Left lung (tissue), 10 donors: Measurements from ENCODE around the gene ZBTB46. TPM values are rescaled to one million over a fixed set of nuclear protein-coding genes. Genes with fewer than 3 reads are reported as not detected.
A peak's percentile ranks its signal among the peaks of the same experiment; 100 is the strongest.
"Not testable (repeated sequence)": the region's sequence is repeated elsewhere in the genome, so short reads cannot be mapped to it uniquely, and the experiment has no call there.

Experiments used
- ATAC-seq: fragments of 200-7000 bp; cut with Tn5 transposase; one replicate; pipeline ENCODE4 v1.9.1; 2020; ENCODE audit warnings: moderate library complexity
- DNase-seq, 4 donors: peaks; one replicate each; pipeline ENCODE4 v3.0.0-alpha.2; 2013 to 2020
- H3K27ac ChIP-seq, 2 donors: fragments of 200-600 bp; sonication (generic) in 1 of 2; one replicate each; pipeline versions ENCODE4 v1.5.0 to v1.8.0; 2020 to 2021
- H3K27me3 ChIP-seq, 2 donors: fragments of 200-600 bp; sonication (generic) in 1 of 2; one replicate each; pipeline versions ENCODE4 v1.5.0 to v1.8.0; 2020 to 2021
- H3K36me3 ChIP-seq, 2 donors: fragments of 200-600 bp; sonication (generic) in 1 of 2; one replicate each; pipeline versions ENCODE4 v1.5.0 to v1.8.0; 2020 to 2021
- H3K4me1 ChIP-seq, 2 donors: fragments of 200-600 bp; one replicate each; pipeline ENCODE4 v1.8.0; 2021
- H3K4me3 ChIP-seq, 2 donors: fragments of 200-600 bp; sonication (generic) in 1 of 2; one replicate each; pipeline versions ENCODE4 v1.5.0 to v1.8.0; 2020 to 2021; ENCODE audit warnings: mild to moderate bottlenecking in 1 of 2
- H3K9me3 ChIP-seq, 2 donors: fragments of 200-600 bp; sonication (generic) in 1 of 2; one replicate each; pipeline versions ENCODE4 v1.5.0 to v1.8.0; 2020 to 2021
- intact Hi-C, 2 donors: fragments of 100-400 bp; cut with DNase I; formaldehyde crosslinking; loops; one replicate each; pipeline versions ENCODE4 v1.11.2 to v1.14.2; 2022
- polyA plus RNA-seq, 6 donors: library from polyadenylated mRNA; unstranded; fragments of 120-200 nt; gene quantifications; one replicate each; pipeline ENCODE4 v1.2.1, GENCODE V29; 2013; ENCODE audit not compliant: insufficient read length in 6 of 6
- total RNA-seq, 2 donors: library from RNA; stranded (reverse); fragmentation: NEBNext Ultra II Directional; extraction: Animal tissue kit (Norgen Biotek cat#: 25700); gene quantifications; one replicate each; pipeline ENCODE4 v1.2.1, GENCODE V29; 2021
- TF ChIP-seq, protein P1 (sequence below), 2 donors: fragments of 200-600 bp; sonication (generic) in 1 of 2; IDR thresholded peaks; one replicate each; pipeline versions ENCODE4 v1.5.0 to v1.8.0; 2021; ENCODE audit warnings: antibody characterized with exemption in 2 of 2
- donor health status: DM: no; HTN: yes; CAD: no.
- donor health status: DM: no; HTN: no; CAD: no.

ZBTB46 gene
- total and polyA plus RNA-seq, 8 donors = 9.2 to 16.3 (median 11.7) TPM

- TF ChIP-seq, protein P1, sequence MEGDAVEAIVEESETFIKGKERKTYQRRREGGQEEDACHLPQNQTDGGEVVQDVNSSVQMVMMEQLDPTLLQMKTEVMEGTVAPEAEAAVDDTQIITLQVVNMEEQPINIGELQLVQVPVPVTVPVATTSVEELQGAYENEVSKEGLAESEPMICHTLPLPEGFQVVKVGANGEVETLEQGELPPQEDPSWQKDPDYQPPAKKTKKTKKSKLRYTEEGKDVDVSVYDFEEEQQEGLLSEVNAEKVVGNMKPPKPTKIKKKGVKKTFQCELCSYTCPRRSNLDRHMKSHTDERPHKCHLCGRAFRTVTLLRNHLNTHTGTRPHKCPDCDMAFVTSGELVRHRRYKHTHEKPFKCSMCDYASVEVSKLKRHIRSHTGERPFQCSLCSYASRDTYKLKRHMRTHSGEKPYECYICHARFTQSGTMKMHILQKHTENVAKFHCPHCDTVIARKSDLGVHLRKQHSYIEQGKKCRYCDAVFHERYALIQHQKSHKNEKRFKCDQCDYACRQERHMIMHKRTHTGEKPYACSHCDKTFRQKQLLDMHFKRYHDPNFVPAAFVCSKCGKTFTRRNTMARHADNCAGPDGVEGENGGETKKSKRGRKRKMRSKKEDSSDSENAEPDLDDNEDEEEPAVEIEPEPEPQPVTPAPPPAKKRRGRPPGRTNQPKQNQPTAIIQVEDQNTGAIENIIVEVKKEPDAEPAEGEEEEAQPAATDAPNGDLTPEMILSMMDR (IDR thresholded peaks at IDR 0.05) = no peak
- Histone ChIP-seq H3K27me3 (peaks cover 0 to 10% of the 10 kb centered on the region in 2 donors), H3K27ac (no peak overlapping the region), H3K4me3 (no peak overlapping the region), H3K9me3 (no peaks in the 10 kb centered on the region), H3K4me1 (peaks cover 0 to 24% of the 10 kb centered on the region in 2 donors), H3K36me3 (no peaks in the 10 kb centered on the region)
- no peak for ATAC-seq
- intact Hi-C loops = no loop called here
- DNase-seq = peak in 1 of 4 donors; percentile 17
Observed at GRCh38 chr20:63777614-63778013, 53.5 kb downstream of the ZBTB46 start.

DNA sequence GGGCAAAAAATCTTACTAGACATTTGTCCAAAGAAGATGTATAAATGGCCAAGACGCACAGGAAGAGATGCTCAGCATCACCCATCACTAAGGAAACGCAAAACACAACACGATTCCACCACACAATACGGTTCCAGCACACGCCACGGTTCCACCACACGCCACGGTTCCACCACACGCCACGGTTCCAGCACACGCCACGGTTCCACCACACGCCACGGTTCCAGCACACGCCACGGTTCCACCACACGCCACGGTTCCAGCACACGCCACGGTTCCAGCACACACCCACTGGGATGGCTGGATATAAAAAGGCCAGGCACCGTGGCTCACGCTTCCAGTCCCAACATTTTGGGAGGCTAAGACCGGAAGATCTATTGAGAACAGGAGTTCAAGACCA lies 54.2 kb downstream of the ZBTB46 start:
- intact Hi-C loops, H3K36me3 ChIP-seq, DNase-seq, ATAC-seq, H3K27ac ChIP-seq, H3K27me3 ChIP-seq, H3K9me3 ChIP-seq, H3K4me3 ChIP-seq: not testable (repeated sequence)
- peaks cover 0 to 24% of the 10 kb centered on the region in 2 donors for H3K4me1 ChIP-seq

DNA sequence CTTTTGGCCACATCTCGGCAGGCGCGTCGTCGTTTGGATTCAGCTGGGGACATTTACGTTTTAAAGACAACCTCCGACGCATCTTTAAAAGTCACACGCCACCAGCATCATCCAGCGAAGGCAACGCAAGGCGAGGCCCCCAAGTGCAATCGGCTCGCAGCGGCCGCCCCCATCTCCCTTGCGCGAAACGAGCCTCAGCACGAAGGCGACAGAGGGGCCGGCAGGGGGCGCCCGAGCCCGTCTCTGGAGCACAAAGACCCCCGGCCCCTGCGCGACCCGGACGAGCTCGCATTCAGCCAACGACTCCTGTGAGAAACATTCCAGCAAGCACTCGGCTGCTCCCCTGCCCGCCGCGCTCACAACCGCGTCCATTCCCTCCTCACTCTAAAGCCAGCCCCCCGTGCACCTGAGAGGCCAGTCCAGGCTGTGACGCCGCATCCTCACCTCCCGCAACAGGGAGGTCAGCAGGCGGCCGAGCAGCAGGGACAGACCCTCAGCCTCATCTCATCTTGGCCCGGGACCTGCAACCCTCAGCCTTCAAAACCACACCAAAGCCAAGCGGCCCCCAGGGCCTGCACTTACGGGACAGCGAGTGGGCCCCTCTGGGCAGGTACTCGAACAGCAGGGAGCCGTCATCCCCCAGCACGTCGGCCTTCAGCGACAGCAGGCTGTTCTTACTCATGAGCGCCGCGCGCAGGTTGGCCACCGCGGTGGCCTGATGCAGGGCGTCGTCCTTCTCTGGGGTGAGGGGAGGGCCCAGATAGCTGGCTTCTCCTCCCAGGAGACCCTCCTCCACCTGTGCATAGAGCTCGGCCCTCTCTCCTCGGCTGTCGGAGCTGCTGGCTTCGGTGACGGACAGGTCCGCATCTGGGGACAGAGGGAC lies 55.7 kb downstream of the ZBTB46 start:
- H3K36me3 ChIP-seq = peaks cover 0 to 6% of the 10 kb centered on the region in 2 donors
- peak in 3 of 4 donors; percentile 66 to 81 (median 81) for DNase-seq
- peak; percentile 64 for ATAC-seq
- H3K27ac ChIP-seq = no peak overlapping the region
- TF ChIP-seq, protein P1 (IDR thresholded peaks at IDR 0.05) = peak; percentile 41 to 71
- intact Hi-C loops = no loop called here
- H3K9me3 ChIP-seq = no peaks in the 10 kb centered on the region
- H3K27me3 ChIP-seq = peaks cover 0 to 10% of the 10 kb centered on the region in 2 donors
- peaks cover 0 to 24% of the 10 kb centered on the region in 2 donors for H3K4me1 ChIP-seq
- peak overlapping the region in 1 of 2 donors; percentile 1 for H3K4me3 ChIP-seq

DNA sequence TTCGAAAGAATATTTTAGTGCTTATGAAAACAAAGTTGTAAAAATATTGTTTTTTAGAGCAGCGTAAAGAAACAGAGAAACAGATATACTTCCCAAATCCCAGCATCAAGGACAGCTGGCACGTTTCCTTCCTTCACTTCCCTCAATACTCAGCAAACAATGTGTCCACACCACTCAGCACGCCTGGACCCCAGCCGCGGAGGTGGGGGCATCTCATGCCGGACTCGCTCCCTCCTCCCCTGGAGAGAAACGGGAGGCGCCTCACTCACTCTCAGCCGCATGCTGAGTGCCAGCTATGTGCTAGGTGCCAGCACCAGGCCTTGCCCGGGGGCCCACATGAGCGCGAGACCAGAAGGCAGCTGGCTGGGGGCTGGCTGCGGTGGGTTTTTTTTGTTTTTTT lies 56.8 kb downstream of the ZBTB46 start:
- Histone ChIP-seq H3K27ac (no peak overlapping the region), H3K4me3 (peak overlapping the region in 1 of 2 donors; percentile 1), H3K27me3 (peaks cover 0 to 10% of the 10 kb centered on the region in 2 donors), H3K9me3 (no peaks in the 10 kb centered on the region), H3K4me1 (peaks cover 0 to 24% of the 10 kb centered on the region in 2 donors), H3K36me3 (peaks cover 0 to 6% of the 10 kb centered on the region in 2 donors)
- ATAC-seq = no peak
- intact Hi-C loops = no loop called here
- peak in 3 of 4 donors; percentile 53 to 68 (median 59) for DNase-seq
- TF ChIP-seq, protein P1 (IDR thresholded peaks at IDR 0.05) = no peak

- DNase-seq (peak in 1 of 4 donors; percentile 63), ATAC-seq (no peak)
- no peak overlapping the region for H3K27ac ChIP-seq
- intact Hi-C loops = no loop called here
- peaks cover 0 to 11% of the 10 kb centered on the region in 2 donors for H3K36me3 ChIP-seq
- H3K9me3 ChIP-seq = no peaks in the 10 kb centered on the region
- peaks cover 0 to 24% of the 10 kb centered on the region in 2 donors for H3K4me1 ChIP-seq
- TF ChIP-seq, protein P1 (IDR thresholded peaks at IDR 0.05) = no peak
- peaks cover 0 to 10% of the 10 kb centered on the region in 2 donors for H3K27me3 ChIP-seq
- no peak overlapping the region for H3K4me3 ChIP-seq
Observed at GRCh38 chr20:63773571-63774241, 57.4 kb downstream of the ZBTB46 start.
